HEK293 (cell line): Measurements from ENCODE around the gene IRX6.
A peak's percentile ranks its signal among the peaks of the same experiment; 100 is the strongest.

Experiments used
- CTCF ChIA-PET: fragments of 350-600 bp; formaldehyde crosslinking; extraction: SDS; loops from one replicate; lab custom pipeline; 2021; ENCODE audit warnings: antibody characterized with exemption; lab: Yijun Ruan, JAX
- POLR2A ChIA-PET: fragments of 300-600 bp; formaldehyde crosslinking; extraction: SDS; loops from one replicate; lab custom pipeline; 2020; ENCODE audit warnings: antibody characterized with exemption, inconsistent platforms; lab: Yijun Ruan, JAX
- H3K27ac ChIP-seq: fragments of 200-500 bp; sonication (Bioruptor generic); 2 replicates; pipeline ENCODE4 v1.5.1; 2014; ENCODE audit warnings: low read depth, low read length, control low read depth, inconsistent platforms; ENCODE audit errors: extremely low read depth
- H3K36me3 ChIP-seq, 2 experiments: fragments of 200-500 bp in 1 of 2; sonication (Bioruptor generic) in 1 of 2; 1 replicate in 1 of 2; 2 replicates in 1 of 2; pipeline ENCODE4 v1.5.1; 2014 to 2017; ENCODE audit warnings: inconsistent platforms in 2 of 2, low read length in 2 of 2; ENCODE audit not compliant: control insufficient read depth in 2 of 2, insufficient read depth in 1 of 2
- H3K4me1 ChIP-seq: fragments of 200-500 bp; sonication (Bioruptor generic); 2 replicates; pipeline ENCODE4 v1.5.1; 2014; ENCODE audit warnings: mild to moderate bottlenecking, low read length, inconsistent platforms; ENCODE audit not compliant: control insufficient read depth, insufficient read depth
- H3K4me3 ChIP-seq: 2 replicates; pipeline ENCODE4 v1.5.1; 2011; ENCODE audit warnings: low read depth, mild to moderate bottlenecking, control low read depth, low read length, moderate library complexity
- H3K9me3 ChIP-seq: fragments of 200-500 bp; sonication (Bioruptor generic); 2 replicates; pipeline ENCODE4 v1.5.1; 2014; ENCODE audit warnings: low read depth, low read length, inconsistent platforms; ENCODE audit not compliant: control insufficient read depth, insufficient read depth
- AEBP2 ChIP-seq: fragments of 450-650 bp; formaldehyde crosslinking; IDR thresholded peaks from 2 replicates; pipeline ENCODE4 v1.5.1; 2016; ENCODE audit warnings: missing biosample characterization, missing genetic modification characterization, borderline replicate concordance
- CTCF ChIP-seq: fragments of 450-650 bp; formaldehyde crosslinking; IDR thresholded peaks from 2 replicates; pipeline ENCODE4 v1.5.1; 2016; ENCODE audit warnings: missing biosample characterization, missing genetic modification characterization
- SCRT2 ChIP-seq: fragments of 450-650 bp; formaldehyde crosslinking; IDR thresholded peaks from 2 replicates; pipeline ENCODE4 v1.5.1; 2016; ENCODE audit warnings: missing biosample characterization, missing genetic modification characterization
- ZNF362 ChIP-seq: fragments of 450-650 bp; formaldehyde crosslinking; IDR thresholded peaks from 2 replicates; pipeline ENCODE4 v1.5.1; 2016; ENCODE audit warnings: missing biosample characterization, missing genetic modification characterization
- ZNF366 ChIP-seq: fragments of 450-650 bp; formaldehyde crosslinking; conservative IDR thresholded peaks from 2 replicates; pipeline ENCODE4 v1.5.1; 2016; ENCODE audit warnings: missing biosample characterization, missing genetic modification characterization
- ZNF654 ChIP-seq: fragments of 450-650 bp; formaldehyde crosslinking; IDR thresholded peaks from 2 replicates; pipeline ENCODE4 v1.5.1; 2016; ENCODE audit warnings: low read depth, missing biosample characterization, missing genetic modification characterization
- ZNF704 ChIP-seq: fragments of 450-650 bp; formaldehyde crosslinking; IDR thresholded peaks from 2 replicates; pipeline ENCODE4 v1.5.1; 2016; ENCODE audit warnings: missing biosample characterization, missing genetic modification characterization
- ZNF747 ChIP-seq: fragments of 450-650 bp; formaldehyde crosslinking; IDR thresholded peaks from 2 replicates; pipeline ENCODE4 v1.5.1; 2016; ENCODE audit warnings: missing biosample characterization, missing genetic modification characterization
- TF ChIP-seq, protein P1 (sequence below): fragments of 450-650 bp; formaldehyde crosslinking; conservative IDR thresholded peaks from 2 replicates; pipeline ENCODE4 v1.5.1; 2016; ENCODE audit warnings: low read depth, missing biosample characterization, missing genetic modification characterization
- TF ChIP-seq, protein P2 (sequence below): fragments of 450-650 bp; formaldehyde crosslinking; IDR thresholded peaks from 2 replicates; pipeline ENCODE4 v1.5.1; 2016; ENCODE audit warnings: missing biosample characterization, missing genetic modification characterization, borderline replicate concordance
- TF ChIP-seq, protein P3 (sequence below): fragments of 450-650 bp; formaldehyde crosslinking; IDR thresholded peaks from 2 replicates; pipeline ENCODE4 v1.5.1; 2016; ENCODE audit warnings: missing biosample characterization, missing genetic modification characterization

Gene IRX6

DNA sequence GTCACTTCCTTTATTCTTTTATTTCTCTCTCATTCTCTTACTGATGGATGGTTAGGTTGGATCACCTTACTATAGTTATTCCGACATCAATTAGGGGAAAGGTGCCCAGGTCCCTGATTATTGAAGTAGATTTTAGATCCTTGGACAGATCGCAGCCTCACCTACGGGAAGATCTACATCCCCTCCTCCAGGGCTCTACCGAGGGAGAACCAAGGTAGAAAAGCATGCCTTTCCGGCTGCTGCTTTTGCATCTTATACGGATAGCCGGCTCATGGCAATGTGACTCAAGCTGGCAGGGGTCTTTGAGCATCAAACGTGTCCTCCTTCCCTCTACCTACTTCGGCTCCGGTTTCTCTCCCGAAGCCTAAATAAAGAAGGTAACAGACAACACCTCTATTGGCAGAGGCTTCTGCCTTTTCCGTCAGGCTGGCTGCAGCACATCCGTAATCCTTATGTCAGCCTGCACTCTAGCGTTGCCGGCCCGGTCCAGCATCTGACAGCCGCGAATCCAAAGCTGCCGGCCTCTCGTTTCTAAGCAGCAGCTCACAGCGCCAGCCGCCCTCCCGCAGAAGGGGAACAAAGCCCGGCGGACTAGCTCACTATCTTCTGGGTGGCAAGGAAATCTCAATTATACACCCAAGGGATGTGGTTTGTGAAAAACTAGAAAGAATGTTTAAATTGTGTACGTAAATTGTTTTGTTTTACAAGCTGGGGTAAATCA lies 46.9 kb downstream of the IRX6 start:
- POLR2A ChIA-PET = no interaction called here
- H3K4me3 ChIP-seq = no peak overlapping the region
- no peak overlapping the region for H3K27ac ChIP-seq
- peaks cover 8% of the 10 kb centered on the region; the same call in 1 of the 2 replicates for H3K4me1 ChIP-seq
- H3K9me3 ChIP-seq = no peaks in the 10 kb centered on the region
- TF ChIP-seq ZNF654 (peak; percentile 60), AEBP2 (no peak), SCRT2 (tag by site-specific recombination) (no peak), ZNF366 (tag by site-specific recombination) (no peak), CTCF (tag by site-specific recombination) (peak; percentile 62), ZNF704 (tag by site-specific recombination) (no peak), ZNF362 (tag by site-specific recombination) (no peak), ZNF747 (no peak)
- TF ChIP-seq, protein P1, sequence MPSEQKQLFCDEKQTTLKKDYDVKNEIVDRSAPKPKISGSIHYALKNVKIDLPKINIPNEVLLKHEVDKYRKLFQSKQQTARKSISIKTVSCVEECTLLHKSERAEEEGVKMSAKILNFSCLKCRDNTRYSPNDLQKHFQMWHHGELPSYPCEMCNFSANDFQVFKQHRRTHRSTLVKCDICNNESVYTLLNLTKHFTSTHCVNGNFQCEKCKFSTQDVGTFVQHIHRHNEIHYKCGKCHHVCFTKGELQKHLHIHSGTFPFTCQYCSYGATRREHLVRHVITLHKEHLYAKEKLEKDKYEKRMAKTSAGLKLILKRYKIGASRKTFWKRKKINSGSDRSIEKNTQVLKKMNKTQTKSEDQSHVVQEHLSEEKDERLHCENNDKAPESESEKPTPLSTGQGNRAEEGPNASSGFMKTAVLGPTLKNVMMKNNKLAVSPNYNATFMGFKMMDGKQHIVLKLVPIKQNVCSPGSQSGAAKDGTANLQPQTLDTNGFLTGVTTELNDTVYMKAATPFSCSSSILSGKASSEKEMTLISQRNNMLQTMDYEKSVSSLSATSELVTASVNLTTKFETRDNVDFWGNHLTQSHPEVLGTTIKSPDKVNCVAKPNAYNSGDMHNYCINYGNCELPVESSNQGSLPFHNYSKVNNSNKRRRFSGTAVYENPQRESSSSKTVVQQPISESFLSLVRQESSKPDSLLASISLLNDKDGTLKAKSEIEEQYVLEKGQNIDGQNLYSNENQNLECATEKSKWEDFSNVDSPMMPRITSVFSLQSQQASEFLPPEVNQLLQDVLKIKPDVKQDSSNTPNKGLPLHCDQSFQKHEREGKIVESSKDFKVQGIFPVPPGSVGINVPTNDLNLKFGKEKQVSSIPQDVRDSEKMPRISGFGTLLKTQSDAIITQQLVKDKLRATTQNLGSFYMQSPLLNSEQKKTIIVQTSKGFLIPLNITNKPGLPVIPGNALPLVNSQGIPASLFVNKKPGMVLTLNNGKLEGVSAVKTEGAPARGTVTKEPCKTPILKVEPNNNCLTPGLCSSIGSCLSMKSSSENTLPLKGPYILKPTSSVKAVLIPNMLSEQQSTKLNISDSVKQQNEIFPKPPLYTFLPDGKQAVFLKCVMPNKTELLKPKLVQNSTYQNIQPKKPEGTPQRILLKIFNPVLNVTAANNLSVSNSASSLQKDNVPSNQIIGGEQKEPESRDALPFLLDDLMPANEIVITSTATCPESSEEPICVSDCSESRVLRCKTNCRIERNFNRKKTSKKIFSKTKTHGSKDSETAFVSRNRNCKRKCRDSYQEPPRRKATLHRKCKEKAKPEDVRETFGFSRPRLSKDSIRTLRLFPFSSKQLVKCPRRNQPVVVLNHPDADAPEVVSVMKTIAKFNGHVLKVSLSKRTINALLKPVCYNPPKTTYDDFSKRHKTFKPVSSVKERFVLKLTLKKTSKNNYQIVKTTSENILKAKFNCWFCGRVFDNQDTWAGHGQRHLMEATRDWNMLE (tag by site-specific recombination) = no peak
- TF ChIP-seq, protein P2, sequence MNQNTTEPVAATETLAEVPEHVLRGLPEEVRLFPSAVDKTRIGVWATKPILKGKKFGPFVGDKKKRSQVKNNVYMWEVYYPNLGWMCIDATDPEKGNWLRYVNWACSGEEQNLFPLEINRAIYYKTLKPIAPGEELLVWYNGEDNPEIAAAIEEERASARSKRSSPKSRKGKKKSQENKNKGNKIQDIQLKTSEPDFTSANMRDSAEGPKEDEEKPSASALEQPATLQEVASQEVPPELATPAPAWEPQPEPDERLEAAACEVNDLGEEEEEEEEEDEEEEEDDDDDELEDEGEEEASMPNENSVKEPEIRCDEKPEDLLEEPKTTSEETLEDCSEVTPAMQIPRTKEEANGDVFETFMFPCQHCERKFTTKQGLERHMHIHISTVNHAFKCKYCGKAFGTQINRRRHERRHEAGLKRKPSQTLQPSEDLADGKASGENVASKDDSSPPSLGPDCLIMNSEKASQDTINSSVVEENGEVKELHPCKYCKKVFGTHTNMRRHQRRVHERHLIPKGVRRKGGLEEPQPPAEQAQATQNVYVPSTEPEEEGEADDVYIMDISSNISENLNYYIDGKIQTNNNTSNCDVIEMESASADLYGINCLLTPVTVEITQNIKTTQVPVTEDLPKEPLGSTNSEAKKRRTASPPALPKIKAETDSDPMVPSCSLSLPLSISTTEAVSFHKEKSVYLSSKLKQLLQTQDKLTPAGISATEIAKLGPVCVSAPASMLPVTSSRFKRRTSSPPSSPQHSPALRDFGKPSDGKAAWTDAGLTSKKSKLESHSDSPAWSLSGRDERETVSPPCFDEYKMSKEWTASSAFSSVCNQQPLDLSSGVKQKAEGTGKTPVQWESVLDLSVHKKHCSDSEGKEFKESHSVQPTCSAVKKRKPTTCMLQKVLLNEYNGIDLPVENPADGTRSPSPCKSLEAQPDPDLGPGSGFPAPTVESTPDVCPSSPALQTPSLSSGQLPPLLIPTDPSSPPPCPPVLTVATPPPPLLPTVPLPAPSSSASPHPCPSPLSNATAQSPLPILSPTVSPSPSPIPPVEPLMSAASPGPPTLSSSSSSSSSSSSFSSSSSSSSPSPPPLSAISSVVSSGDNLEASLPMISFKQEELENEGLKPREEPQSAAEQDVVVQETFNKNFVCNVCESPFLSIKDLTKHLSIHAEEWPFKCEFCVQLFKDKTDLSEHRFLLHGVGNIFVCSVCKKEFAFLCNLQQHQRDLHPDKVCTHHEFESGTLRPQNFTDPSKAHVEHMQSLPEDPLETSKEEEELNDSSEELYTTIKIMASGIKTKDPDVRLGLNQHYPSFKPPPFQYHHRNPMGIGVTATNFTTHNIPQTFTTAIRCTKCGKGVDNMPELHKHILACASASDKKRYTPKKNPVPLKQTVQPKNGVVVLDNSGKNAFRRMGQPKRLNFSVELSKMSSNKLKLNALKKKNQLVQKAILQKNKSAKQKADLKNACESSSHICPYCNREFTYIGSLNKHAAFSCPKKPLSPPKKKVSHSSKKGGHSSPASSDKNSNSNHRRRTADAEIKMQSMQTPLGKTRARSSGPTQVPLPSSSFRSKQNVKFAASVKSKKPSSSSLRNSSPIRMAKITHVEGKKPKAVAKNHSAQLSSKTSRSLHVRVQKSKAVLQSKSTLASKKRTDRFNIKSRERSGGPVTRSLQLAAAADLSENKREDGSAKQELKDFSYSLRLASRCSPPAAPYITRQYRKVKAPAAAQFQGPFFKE (tag by site-specific recombination) = no peak
- TF ChIP-seq, protein P3, sequence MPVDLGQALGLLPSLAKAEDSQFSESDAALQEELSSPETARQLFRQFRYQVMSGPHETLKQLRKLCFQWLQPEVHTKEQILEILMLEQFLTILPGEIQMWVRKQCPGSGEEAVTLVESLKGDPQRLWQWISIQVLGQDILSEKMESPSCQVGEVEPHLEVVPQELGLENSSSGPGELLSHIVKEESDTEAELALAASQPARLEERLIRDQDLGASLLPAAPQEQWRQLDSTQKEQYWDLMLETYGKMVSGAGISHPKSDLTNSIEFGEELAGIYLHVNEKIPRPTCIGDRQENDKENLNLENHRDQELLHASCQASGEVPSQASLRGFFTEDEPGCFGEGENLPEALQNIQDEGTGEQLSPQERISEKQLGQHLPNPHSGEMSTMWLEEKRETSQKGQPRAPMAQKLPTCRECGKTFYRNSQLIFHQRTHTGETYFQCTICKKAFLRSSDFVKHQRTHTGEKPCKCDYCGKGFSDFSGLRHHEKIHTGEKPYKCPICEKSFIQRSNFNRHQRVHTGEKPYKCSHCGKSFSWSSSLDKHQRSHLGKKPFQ (tag by site-specific recombination) = no peak
- TF ChIP-seq, all 188 proteins: peak for 2
- CTCF ChIA-PET = interaction anchor here (0.7 to 1.3 kb wide), 6 partner anchors 20 to 258 kb away, joined by 3 to 6 read pairs (median 4); partner anchors contain the start of gene IRX6
- H3K36me3 ChIP-seq = no peaks in the 10 kb centered on the region
